ENCODE data around the gene CCM2.

Gene CCM2

GRCh38 chr7:44975331-44976039 lies 24.5 kb upstream of the CCM2 start:
- DNase-seq (ENCODE audit: low spot score) (no peak), ATAC-seq (ENCODE audit: low read depth) (no peak)
- Histone ChIP-seq H3K27ac (ENCODE audit: poor library complexity, severe bottlenecking) (no peak overlapping the region), H3K27me3 (ENCODE audit: insufficient read depth, poor library complexity, severe bottlenecking) (no peaks in the 10 kb centered on the region), H3K36me3 (ENCODE audit: low read depth) (no peaks in the 10 kb centered on the region), H3K9me3 (ENCODE audit: severe bottlenecking) (no peaks in the 10 kb centered on the region), H3K4me3 (ENCODE audit: severe bottlenecking) (no peak overlapping the region), H3K4me1 (ENCODE audit: insufficient read depth, poor library complexity, severe bottlenecking) (peaks cover 11% of the 10 kb centered on the region)
- TF ChIP-seq, protein P1, sequence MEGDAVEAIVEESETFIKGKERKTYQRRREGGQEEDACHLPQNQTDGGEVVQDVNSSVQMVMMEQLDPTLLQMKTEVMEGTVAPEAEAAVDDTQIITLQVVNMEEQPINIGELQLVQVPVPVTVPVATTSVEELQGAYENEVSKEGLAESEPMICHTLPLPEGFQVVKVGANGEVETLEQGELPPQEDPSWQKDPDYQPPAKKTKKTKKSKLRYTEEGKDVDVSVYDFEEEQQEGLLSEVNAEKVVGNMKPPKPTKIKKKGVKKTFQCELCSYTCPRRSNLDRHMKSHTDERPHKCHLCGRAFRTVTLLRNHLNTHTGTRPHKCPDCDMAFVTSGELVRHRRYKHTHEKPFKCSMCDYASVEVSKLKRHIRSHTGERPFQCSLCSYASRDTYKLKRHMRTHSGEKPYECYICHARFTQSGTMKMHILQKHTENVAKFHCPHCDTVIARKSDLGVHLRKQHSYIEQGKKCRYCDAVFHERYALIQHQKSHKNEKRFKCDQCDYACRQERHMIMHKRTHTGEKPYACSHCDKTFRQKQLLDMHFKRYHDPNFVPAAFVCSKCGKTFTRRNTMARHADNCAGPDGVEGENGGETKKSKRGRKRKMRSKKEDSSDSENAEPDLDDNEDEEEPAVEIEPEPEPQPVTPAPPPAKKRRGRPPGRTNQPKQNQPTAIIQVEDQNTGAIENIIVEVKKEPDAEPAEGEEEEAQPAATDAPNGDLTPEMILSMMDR (IDR thresholded peaks at IDR 0.05; ENCODE audit: poor library complexity, severe bottlenecking) = no peak

GRCh38 chr7:44976040-44976745 lies 23.8 kb upstream of the CCM2 start:
- Histone ChIP-seq H3K27ac (ENCODE audit: poor library complexity, severe bottlenecking) (no peak overlapping the region), H3K27me3 (ENCODE audit: insufficient read depth, poor library complexity, severe bottlenecking) (no peaks in the 10 kb centered on the region), H3K36me3 (ENCODE audit: low read depth) (no peaks in the 10 kb centered on the region; the same call in 1 of the 2 replicates), H3K4me3 (ENCODE audit: severe bottlenecking) (no peak overlapping the region), H3K4me1 (ENCODE audit: insufficient read depth, poor library complexity, severe bottlenecking) (peaks cover 15% of the 10 kb centered on the region), H3K9me3 (ENCODE audit: severe bottlenecking) (no peaks in the 10 kb centered on the region)
- TF ChIP-seq, protein P1 (IDR thresholded peaks at IDR 0.05; ENCODE audit: poor library complexity, severe bottlenecking) = no peak
- no peak for ATAC-seq (ENCODE audit: low read depth)
- no peak for DNase-seq (ENCODE audit: low spot score)

GRCh38 chr7:44976746-44977196 lies 23.2 kb upstream of the CCM2 start:
- peaks cover 15% of the 10 kb centered on the region for H3K4me1 ChIP-seq (ENCODE audit: insufficient read depth, poor library complexity, severe bottlenecking)
- no peak overlapping the region for H3K4me3 ChIP-seq (ENCODE audit: severe bottlenecking)
- no peak for ATAC-seq (ENCODE audit: low read depth)

GRCh38 chr7:44977304-44977958 lies 22.6 kb upstream of the CCM2 start:
- DNase-seq (ENCODE audit: low spot score) (no peak), ATAC-seq (ENCODE audit: low read depth) (0 out of 3 replicates have a peak, but pooled peaks have one; percentile 21)
- TF ChIP-seq, protein P1 (IDR thresholded peaks at IDR 0.05; ENCODE audit: poor library complexity, severe bottlenecking) = no peak
- Histone ChIP-seq H3K36me3 (ENCODE audit: low read depth) (peaks cover 9% of the 10 kb centered on the region), H3K27me3 (ENCODE audit: insufficient read depth, poor library complexity, severe bottlenecking) (no peaks in the 10 kb centered on the region), H3K27ac (ENCODE audit: poor library complexity, severe bottlenecking) (peak overlapping the region; percentile 9), H3K4me1 (ENCODE audit: insufficient read depth, poor library complexity, severe bottlenecking) (peaks cover 15% of the 10 kb centered on the region), H3K9me3 (ENCODE audit: severe bottlenecking) (no peaks in the 10 kb centered on the region), H3K4me3 (ENCODE audit: severe bottlenecking) (no peak overlapping the region)

More at GRCh38 chr7:44976746-44977196, 23.2 kb upstream of the CCM2 start:
- Histone ChIP-seq H3K27ac (ENCODE audit: poor library complexity, severe bottlenecking) (peak overlapping the region; percentile 9), H3K36me3 (ENCODE audit: low read depth) (peaks cover 3% of the 10 kb centered on the region; the same call in 1 of the 2 replicates), H3K9me3 (ENCODE audit: severe bottlenecking) (no peaks in the 10 kb centered on the region), H3K27me3 (ENCODE audit: insufficient read depth, poor library complexity, severe bottlenecking) (no peaks in the 10 kb centered on the region)
- TF ChIP-seq, protein P1 (IDR thresholded peaks at IDR 0.05; ENCODE audit: poor library complexity, severe bottlenecking) = no peak
- DNase-seq (ENCODE audit: low spot score) = no peak

Data from RWPE2 (cell line).